Spleen (tissue), 7 donors: ENCODE measurements around the gene ATXN10.

Experiments
- POLR2A ChIP-seq, 3 donors: fragments of 450-650 bp; IDR thresholded peaks; one replicate each; pipeline ENCODE4 v1.5.1; 2017; ENCODE audit warnings: antibody characterized with exemption in 3 of 3, mild to moderate bottlenecking in 1 of 3
- TF ChIP-seq, protein P1 (sequence below), 11 experiments: fragments of 200-600 bp in 7 of 11; fragments of 450-650 bp in 4 of 11; sonication (generic) in 4 of 11; IDR thresholded peaks in 8 of 11; conservative IDR thresholded peaks in 3 of 11; 1 replicate in 7 of 11; 2 replicates in 4 of 11; pipeline versions ENCODE4 v1.4.0 to v1.8.0; 2016 to 2021; ENCODE audit warnings: antibody characterized with exemption in 11 of 11, inconsistent platforms in 4 of 11, mild to moderate bottlenecking in 1 of 11
- donor health status: DM: no; HTN: no; CAD: no; lungs with moderate emphysema.
- donor health status: DM: no; HTN: no; CAD: no.
- donor health status: DM: no; HTN: no; CAD: no.

DNA sequence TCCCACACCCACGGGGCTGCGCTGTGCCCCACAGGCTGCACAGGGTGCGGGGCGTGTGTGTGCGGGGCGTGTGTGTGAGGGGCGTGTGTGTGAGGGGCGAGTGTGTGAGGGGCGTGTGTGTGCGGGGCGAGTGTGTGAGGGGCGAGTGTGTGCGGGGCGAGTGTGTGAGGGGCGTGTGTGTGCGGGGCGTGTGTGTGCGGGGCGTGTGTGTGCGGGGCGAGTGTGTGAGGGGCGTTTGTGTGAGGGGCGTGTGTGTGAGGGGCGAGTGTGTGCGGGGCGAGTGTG, 218.7 kb downstream of the ATXN10 start:
- TF ChIP-seq, protein P1, sequence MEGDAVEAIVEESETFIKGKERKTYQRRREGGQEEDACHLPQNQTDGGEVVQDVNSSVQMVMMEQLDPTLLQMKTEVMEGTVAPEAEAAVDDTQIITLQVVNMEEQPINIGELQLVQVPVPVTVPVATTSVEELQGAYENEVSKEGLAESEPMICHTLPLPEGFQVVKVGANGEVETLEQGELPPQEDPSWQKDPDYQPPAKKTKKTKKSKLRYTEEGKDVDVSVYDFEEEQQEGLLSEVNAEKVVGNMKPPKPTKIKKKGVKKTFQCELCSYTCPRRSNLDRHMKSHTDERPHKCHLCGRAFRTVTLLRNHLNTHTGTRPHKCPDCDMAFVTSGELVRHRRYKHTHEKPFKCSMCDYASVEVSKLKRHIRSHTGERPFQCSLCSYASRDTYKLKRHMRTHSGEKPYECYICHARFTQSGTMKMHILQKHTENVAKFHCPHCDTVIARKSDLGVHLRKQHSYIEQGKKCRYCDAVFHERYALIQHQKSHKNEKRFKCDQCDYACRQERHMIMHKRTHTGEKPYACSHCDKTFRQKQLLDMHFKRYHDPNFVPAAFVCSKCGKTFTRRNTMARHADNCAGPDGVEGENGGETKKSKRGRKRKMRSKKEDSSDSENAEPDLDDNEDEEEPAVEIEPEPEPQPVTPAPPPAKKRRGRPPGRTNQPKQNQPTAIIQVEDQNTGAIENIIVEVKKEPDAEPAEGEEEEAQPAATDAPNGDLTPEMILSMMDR (IDR thresholded peaks at IDR 0.05 in 8 of 11, conservative IDR thresholded peaks at IDR 0.05 in 3 of 11), result no peak
- no peak for TF ChIP-seq POLR2A (IDR thresholded peaks at IDR 0.05)
